Measurements from ENCODE around the gene ZIK1. TPM values are rescaled to one million over a fixed set of nuclear protein-coding genes. Genes with fewer than 3 reads are reported as not detected.

Gene ZIK1
- total and polyA plus RNA-seq, 9 of the 15 experiments (the other 6 are each of a cell fraction or from before 2014, with no cell fraction given): 0.03 to 0.42 (median 0.15) TPM; not detected in 1

DNA sequence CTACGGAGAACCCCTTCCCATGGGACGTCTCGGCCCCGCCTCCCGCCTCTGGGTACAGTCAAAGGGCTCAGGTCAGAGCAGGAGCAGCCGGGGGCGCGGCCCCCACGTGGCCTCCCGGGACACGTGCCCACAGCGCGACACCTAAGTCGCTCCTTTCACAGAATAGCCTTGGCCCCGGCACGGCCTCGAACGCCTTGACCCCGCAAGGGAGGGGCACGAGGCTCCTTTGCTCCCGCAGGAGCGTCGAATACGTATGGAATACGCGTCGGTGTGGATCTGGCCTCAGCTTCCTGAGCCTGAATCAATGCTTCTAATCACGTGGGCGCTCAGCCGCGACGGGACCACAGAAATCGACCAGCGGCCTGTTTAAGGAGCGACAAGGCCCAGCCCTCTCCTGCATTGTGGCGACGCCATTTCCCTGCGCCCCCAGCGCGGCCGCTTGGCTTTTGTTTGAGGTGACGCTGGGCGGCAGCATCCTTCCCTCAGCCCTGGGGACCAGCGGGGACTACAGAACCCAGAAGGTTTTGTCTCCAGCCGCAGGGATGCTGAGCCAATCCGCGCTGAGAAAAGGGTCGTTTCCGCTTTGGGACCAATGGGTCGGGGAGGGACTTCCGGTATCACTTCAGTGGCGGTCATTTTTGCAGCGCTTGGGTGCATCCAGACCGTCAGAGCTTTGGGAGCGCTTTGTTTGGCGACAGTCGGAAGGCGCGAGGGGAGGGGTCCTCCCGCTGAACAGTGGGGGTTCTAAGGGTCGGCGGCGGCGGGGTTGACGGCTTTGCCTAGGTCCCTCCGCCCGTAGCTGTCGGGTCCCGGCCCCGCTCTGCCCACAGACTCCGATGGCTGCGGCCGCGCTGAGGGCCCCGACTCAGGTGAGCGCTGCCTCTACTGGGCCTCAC lies at the start of gene ZIK1 (continued):
- TF ChIP-seq ZBTB9 (CRISPR knock-in tag; IDR thresholded peaks at IDR 0.05): no peak
- TF ChIP-seq POLR3A (IDR thresholded peaks at IDR 0.05; ENCODE audit: borderline replicate concordance, extremely low read depth, insufficient read depth, insufficient read length): no peak
- 0 out of 2 replicates have a peak, but pooled peaks have one; percentile 30 for TF ChIP-seq CBX1 (IDR thresholded peaks at IDR 0.05; ENCODE audit: low read depth)
- no peak for TF ChIP-seq HMG20B (CRISPR knock-in tag; IDR thresholded peaks at IDR 0.05)
- TF ChIP-seq, protein P1, sequence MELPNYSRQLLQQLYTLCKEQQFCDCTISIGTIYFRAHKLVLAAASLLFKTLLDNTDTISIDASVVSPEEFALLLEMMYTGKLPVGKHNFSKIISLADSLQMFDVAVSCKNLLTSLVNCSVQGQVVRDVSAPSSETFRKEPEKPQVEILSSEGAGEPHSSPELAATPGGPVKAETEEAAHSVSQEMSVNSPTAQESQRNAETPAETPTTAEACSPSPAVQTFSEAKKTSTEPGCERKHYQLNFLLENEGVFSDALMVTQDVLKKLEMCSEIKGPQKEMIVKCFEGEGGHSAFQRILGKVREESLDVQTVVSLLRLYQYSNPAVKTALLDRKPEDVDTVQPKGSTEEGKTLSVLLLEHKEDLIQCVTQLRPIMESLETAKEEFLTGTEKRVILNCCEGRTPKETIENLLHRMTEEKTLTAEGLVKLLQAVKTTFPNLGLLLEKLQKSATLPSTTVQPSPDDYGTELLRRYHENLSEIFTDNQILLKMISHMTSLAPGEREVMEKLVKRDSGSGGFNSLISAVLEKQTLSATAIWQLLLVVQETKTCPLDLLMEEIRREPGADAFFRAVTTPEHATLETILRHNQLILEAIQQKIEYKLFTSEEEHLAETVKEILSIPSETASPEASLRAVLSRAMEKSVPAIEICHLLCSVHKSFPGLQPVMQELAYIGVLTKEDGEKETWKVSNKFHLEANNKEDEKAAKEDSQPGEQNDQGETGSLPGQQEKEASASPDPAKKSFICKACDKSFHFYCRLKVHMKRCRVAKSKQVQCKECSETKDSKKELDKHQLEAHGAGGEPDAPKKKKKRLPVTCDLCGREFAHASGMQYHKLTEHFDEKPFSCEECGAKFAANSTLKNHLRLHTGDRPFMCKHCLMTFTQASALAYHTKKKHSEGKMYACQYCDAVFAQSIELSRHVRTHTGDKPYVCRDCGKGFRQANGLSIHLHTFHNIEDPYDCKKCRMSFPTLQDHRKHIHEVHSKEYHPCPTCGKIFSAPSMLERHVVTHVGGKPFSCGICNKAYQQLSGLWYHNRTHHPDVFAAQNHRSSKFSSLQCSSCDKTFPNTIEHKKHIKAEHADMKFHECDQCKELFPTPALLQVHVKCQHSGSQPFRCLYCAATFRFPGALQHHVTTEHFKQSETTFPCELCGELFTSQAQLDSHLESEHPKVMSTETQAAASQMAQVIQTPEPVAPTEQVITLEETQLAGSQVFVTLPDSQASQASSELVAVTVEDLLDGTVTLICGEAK (IDR thresholded peaks at IDR 0.05): peak; percentile 72
- TF ChIP-seq, protein P1 (CRISPR knock-in tag; IDR thresholded peaks at IDR 0.05): no peak
- TF ChIP-seq GABPA (tag; conservative IDR thresholded peaks at IDR 0.05; ENCODE audit: low read depth): peak; percentile 64

All from K562 (cell line).